Measurements from ENCODE around the gene DHH. TPM values are rescaled to one million over a fixed set of nuclear protein-coding genes. Genes with fewer than 3 reads are reported as not detected.

The DHH gene
- total RNA-seq, 2 experiments from 2014 or later: 0.06 to 0.17 TPM

- DNase-seq (ENCODE audit: low spot score): peak; percentile 72
- BruUV-seq (replicated peaks): no TSS peak
- Histone ChIP-seq H2AFZ (ENCODE audit: low read length) (peak overlapping the region; percentile 92; the same call in 1 of the 2 replicates), H3K4me2 (ENCODE audit: low read length) (peak overlapping the region; percentile 95), H3K4me3 (ENCODE audit: low read depth, low read length, poor library complexity, severe bottlenecking) (peak overlapping the region; percentile 87), H3K9me2 (ENCODE audit: insufficient read depth, low read length) (no peaks in the 10 kb centered on the region), H3K4me1 (ENCODE audit: insufficient read depth, low read length, poor library complexity, severe bottlenecking) (peaks cover 40% of the 10 kb centered on the region), H3K36me3 (ENCODE audit: insufficient read depth, low read length) (peaks cover 24% of the 10 kb centered on the region; the same call in 1 of the 2 replicates), H3K9me3 (ENCODE audit: low read length) (no peaks in the 10 kb centered on the region), H3K79me2 (ENCODE audit: insufficient read depth, low read depth, low read length) (peaks cover 56% of the 10 kb centered on the region), H4K20me1 (ENCODE audit: insufficient read depth, low read length) (peaks cover 46% of the 10 kb centered on the region), H3K27ac (ENCODE audit: low read depth, low read length, poor library complexity, severe bottlenecking) (peak overlapping the region; percentile 72)
- ChIA-PET POLR2A (interaction anchor here (1.0 kb wide), 1 partner anchor 12 kb away, joined by 3 read pairs; no protein-coding TSS in a partner anchor), CTCF (ENCODE audit: unreplicated experiment) (interaction anchor here (1.0 kb wide), 1 partner anchor 63 kb away, joined by 3 read pairs; no protein-coding TSS in a partner anchor)
- intact Hi-C loops (cut with micrococcal nuclease; ENCODE audit: unreplicated experiment): loop anchor here (1.0 kb wide), 1 partner anchor 71 kb away; no protein-coding TSS in a partner anchor
- TF ChIP-seq CTCF (conservative IDR thresholded peaks at IDR 0.05; ENCODE audit: low read length): no peak
- TF ChIP-seq EZH2phosphoT487 (IDR thresholded peaks at IDR 0.05; ENCODE audit: borderline replicate concordance, low read depth, low read length): no peak
These were observed 35.1 kb downstream of the DHH start for GRCh38 chr12:49059299-49060171.

GRCh38 chr12:49059045-49059298 lies 35.6 kb downstream of the DHH start:
- peaks cover 30% of the 10 kb centered on the region for H3K36me3 ChIP-seq (ENCODE audit: insufficient read depth, low read length)
- H4K20me1 ChIP-seq (ENCODE audit: insufficient read depth, low read length): peaks cover 46% of the 10 kb centered on the region
- intact Hi-C loops (cut with micrococcal nuclease; ENCODE audit: unreplicated experiment): no loop called here
- TF ChIP-seq CTCF (conservative IDR thresholded peaks at IDR 0.05; ENCODE audit: low read length) (no peak), EZH2phosphoT487 (IDR thresholded peaks at IDR 0.05; ENCODE audit: borderline replicate concordance, low read depth, low read length) (no peak)
- H3K9me2 ChIP-seq (ENCODE audit: insufficient read depth, low read length): no peaks in the 10 kb centered on the region
- H3K4me3 ChIP-seq (ENCODE audit: low read depth, low read length, poor library complexity, severe bottlenecking): peak overlapping the region; percentile 87
- no peaks in the 10 kb centered on the region for H3K9me3 ChIP-seq (ENCODE audit: low read length)
- ChIA-PET POLR2A (interaction anchor here (1.4 to 1.5 kb wide), 2 partner anchors 11 to 58 kb away, joined by 3 to 7 read pairs; partner anchors contain the start of gene RHEBL1), CTCF (ENCODE audit: unreplicated experiment) (interaction anchor here (0.8 to 1.0 kb wide), 2 partner anchors 62 to 71 kb away, joined by 3 read pairs; no protein-coding TSS in a partner anchor)
- BruUV-seq (replicated peaks): no TSS peak
- no peak for DNase-seq (ENCODE audit: low spot score)
- peak overlapping the region; percentile 72 for H3K27ac ChIP-seq (ENCODE audit: low read depth, low read length, poor library complexity, severe bottlenecking)
- H3K4me1 ChIP-seq (ENCODE audit: insufficient read depth, low read length, poor library complexity, severe bottlenecking): peaks cover 40% of the 10 kb centered on the region
- peaks cover 60% of the 10 kb centered on the region for H3K79me2 ChIP-seq (ENCODE audit: insufficient read depth, low read depth, low read length)
- H3K4me2 ChIP-seq (ENCODE audit: low read length): peak overlapping the region; percentile 95
- no peak overlapping the region for H2AFZ ChIP-seq (ENCODE audit: low read length)
